Right lung (tissue), 5 donors: Measurements from ENCODE around the gene CTDSPL2. TPM values are rescaled to one million over a fixed set of nuclear protein-coding genes. Genes with fewer than 3 reads are reported as not detected.

ENCODE experiments used
- polyA plus RNA-seq, 5 donors: library from polyadenylated mRNA; unstranded; fragments of 120-200 nt; gene quantifications; one replicate each; pipeline versions ENCODE4 v1.2.1 to v1.2.3, GENCODE V29; 2013; ENCODE audit warnings: inconsistent platforms in 1 of 5, low replicate concordance in 1 of 5; ENCODE audit not compliant: insufficient read length in 5 of 5, insufficient read depth in 1 of 5

CTDSPL2 gene
- polyA plus RNA-seq, 5 donors, result 43.5 to 80.6 (median 75.4) TPM

Other genes with a start within 250 kb of the CTDSPL2 start
- gene FRMD5, start 232.4 kb upstream of the CTDSPL2 start, polyA plus RNA-seq, result 1 to 10 TPM; 1.7 to 2.0 (median 1.8) TPM
- 100 to 1,000 TPM in 2 of 5 donors, 10 to 100 TPM in 3; 70.6 to 111 (median 89.5) TPM for gene GOLM2, start 138.9 kb upstream of the CTDSPL2 start, polyA plus RNA-seq
- 10 to 100 TPM; 80.9 to 99.0 (median 95.2) TPM for gene EIF3J, start 109.5 kb downstream of the CTDSPL2 start, polyA plus RNA-seq
- 10 to 100 TPM; 73.3 to 87.4 (median 79.5) TPM for gene SPG11, start 236.0 kb downstream of the CTDSPL2 start, polyA plus RNA-seq